Daoy (cell line): ENCODE measurements around the gene TNNC1. TPM values are rescaled to one million over a fixed set of nuclear protein-coding genes. Genes with fewer than 3 reads are reported as not detected.

Experiments used
- DNase-seq: peaks from one replicate; pipeline ENCODE4 v3.0.0-alpha.2; 2015; ENCODE audit warnings: low read depth
- total RNA-seq: library from RNA; depleted of rRNA; stranded (reverse); fragments of >200 nt; shearing (Covaris generic); gene quantifications from 2 replicates; pipeline ENCODE4 v1.2.3, GENCODE V29; 2014

TNNC1 gene
- total RNA-seq, 1 experiment from 2014 or later: not detected

GRCh38 chr3:52443791-52444687 is 9.8 kb downstream of the TNNC1 start:
- no peak for DNase-seq

- DNase-seq: no peak
These were observed 10.6 kb downstream of the TNNC1 start for GRCh38 chr3:52443268-52443610.

GRCh38 chr3:52442409-52443267 is 11.2 kb downstream of the TNNC1 start:
- DNase-seq: no peak

- no peak for DNase-seq
These were observed 12.0 kb downstream of the TNNC1 start for GRCh38 chr3:52441772-52442332.

GRCh38 chr3:52441091-52441771 is 12.6 kb downstream of the TNNC1 start:
- no peak for DNase-seq

- DNase-seq: no peak
These were observed 13.2 kb downstream of the TNNC1 start for GRCh38 chr3:52440671-52441070.

- no peak for DNase-seq
These were observed 13.6 kb downstream of the TNNC1 start for GRCh38 chr3:52440249-52440551.

GRCh38 chr3:52439426-52440248 is 14.2 kb downstream of the TNNC1 start:
- DNase-seq: no peak

- DNase-seq: no peak
These were observed 15.0 kb downstream of the TNNC1 start for GRCh38 chr3:52438579-52439425.

- no peak for DNase-seq
These were observed 15.8 kb downstream of the TNNC1 start for GRCh38 chr3:52438104-52438376.

GRCh38 chr3:52437326-52438103 is 16.3 kb downstream of the TNNC1 start:
- no peak for DNase-seq

GRCh38 chr3:52436500-52437149 is 17.2 kb downstream of the TNNC1 start:
- no peak for DNase-seq

- no peak for DNase-seq
These were observed 18.4 kb downstream of the TNNC1 start for GRCh38 chr3:52435246-52436101.

- DNase-seq: no peak
These were observed 19.2 kb downstream of the TNNC1 start for GRCh38 chr3:52434491-52435115.

- no peak for DNase-seq
These were observed 19.8 kb downstream of the TNNC1 start for GRCh38 chr3:52433996-52434479.

- DNase-seq: no peak
These were observed 20.4 kb downstream of the TNNC1 start for GRCh38 chr3:52433328-52433995.

- DNase-seq: no peak
These were observed 21.1 kb downstream of the TNNC1 start for GRCh38 chr3:52432691-52433141.
